Stomach (tissue), 4 donors: Measurements from ENCODE around the gene TNS1.

ENCODE experiments used
- EP300 ChIP-seq: sonication (generic); formaldehyde crosslinking; IDR thresholded peaks from one replicate; pipeline ENCODE4 v1.6.1; 2017; ENCODE audit warnings: antibody characterized with exemption
- POLR2A ChIP-seq, 4 donors: fragments of 450-650 bp; IDR thresholded peaks; one replicate each; pipeline ENCODE4 v1.6.1; 2016; ENCODE audit warnings: antibody characterized with exemption in 4 of 4, control low read depth in 2 of 4, mild to moderate bottlenecking in 1 of 4, moderate library complexity in 1 of 4
- TF ChIP-seq, protein P1 (sequence below), 7 experiments: fragments of 450-650 bp in 4 of 7; fragments of 200-600 bp in 3 of 7; sonication (generic) in 3 of 7; IDR thresholded peaks; one replicate each; pipeline ENCODE4 v1.5.1; 2016 to 2019; ENCODE audit warnings: antibody characterized with exemption in 7 of 7, control low read depth in 2 of 7, mild to moderate bottlenecking in 1 of 7

GRCh38 chr2:217988840-217989204 lies 14.0 kb downstream of the TNS1 start:
- TF ChIP-seq, protein P1, sequence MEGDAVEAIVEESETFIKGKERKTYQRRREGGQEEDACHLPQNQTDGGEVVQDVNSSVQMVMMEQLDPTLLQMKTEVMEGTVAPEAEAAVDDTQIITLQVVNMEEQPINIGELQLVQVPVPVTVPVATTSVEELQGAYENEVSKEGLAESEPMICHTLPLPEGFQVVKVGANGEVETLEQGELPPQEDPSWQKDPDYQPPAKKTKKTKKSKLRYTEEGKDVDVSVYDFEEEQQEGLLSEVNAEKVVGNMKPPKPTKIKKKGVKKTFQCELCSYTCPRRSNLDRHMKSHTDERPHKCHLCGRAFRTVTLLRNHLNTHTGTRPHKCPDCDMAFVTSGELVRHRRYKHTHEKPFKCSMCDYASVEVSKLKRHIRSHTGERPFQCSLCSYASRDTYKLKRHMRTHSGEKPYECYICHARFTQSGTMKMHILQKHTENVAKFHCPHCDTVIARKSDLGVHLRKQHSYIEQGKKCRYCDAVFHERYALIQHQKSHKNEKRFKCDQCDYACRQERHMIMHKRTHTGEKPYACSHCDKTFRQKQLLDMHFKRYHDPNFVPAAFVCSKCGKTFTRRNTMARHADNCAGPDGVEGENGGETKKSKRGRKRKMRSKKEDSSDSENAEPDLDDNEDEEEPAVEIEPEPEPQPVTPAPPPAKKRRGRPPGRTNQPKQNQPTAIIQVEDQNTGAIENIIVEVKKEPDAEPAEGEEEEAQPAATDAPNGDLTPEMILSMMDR (IDR thresholded peaks at IDR 0.05), result peak in 1 of 7 experiments; percentile 28
- TF ChIP-seq POLR2A (IDR thresholded peaks at IDR 0.05) (no peak), EP300 (no peak)
